Brain pericyte (primary cell): Measurements from ENCODE around the gene CCL2.
"Not testable (repeated sequence)": the region's sequence is repeated elsewhere in the genome, so short reads cannot be mapped to it uniquely, and the experiment has no call there.

Source experiments
- DNase-seq: peaks from one replicate; pipeline ENCODE4 v3.0.0-alpha.2; 2012; ENCODE audit warnings: low read depth, low spot score

CCL2 gene

DNA sequence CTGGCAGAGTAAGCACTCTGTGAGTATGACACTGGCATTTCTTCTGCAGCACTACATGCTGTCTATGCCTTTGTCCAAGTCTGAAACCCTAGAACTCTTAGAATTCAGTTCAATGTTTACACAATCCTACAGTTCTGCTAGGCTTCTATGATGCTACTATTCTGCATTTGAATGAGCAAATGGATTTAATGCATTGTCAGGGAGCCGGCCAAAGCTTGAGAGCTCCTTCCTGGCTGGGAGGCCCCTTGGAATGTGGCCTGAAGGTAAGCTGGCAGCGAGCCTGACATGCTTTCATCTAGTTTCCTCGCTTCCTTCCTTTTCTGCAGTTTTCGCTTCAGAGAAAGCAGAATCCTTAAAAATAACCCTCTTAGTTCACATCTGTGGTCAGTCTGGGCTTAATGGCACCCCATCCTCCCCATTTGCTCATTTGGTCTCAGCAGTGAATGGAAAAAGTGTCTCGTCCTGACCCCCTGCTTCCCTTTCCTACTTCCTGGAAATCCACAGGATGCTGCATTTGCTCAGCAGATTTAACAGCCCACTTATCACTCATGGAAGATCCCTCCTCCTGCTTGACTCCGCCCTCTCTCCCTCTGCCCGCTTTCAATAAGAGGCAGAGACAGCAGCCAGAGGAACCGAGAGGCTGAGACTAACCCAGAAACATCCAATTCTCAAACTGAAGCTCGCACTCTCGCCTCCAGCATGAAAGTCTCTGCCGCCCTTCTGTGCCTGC is at the start of gene CCL2:
Gene CCL2 (plus strand): TSS at position 635 of the 730 bp plus-strand sequence. CDS start 65 bp downstream, at position 700.
- no peak for DNase-seq

- DNase-seq, result no peak
Measured at GRCh38 chr17:34205401-34205800, 49.7 kb upstream of the CCL2 start.

DNA sequence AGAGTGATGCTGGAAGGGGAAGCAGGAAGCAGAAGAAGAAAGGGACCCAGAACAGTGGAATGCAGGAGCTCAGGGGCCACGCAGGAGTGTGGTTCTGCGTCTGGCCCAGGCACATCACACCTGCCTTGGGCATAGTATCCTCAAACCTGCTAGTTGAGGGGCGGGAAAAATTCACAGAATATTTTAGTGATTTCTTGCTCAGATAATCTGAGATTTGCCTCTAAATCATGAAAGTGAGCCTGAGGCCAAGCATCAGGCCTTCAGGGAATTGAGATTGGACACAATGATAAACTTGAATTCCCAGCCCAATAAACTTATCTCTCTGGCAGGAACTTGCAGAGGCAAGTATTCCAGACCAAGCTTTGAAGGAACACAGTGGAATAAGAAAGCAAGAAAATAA is 48.5 kb upstream of the CCL2 start:
- no peak for DNase-seq

DNA sequence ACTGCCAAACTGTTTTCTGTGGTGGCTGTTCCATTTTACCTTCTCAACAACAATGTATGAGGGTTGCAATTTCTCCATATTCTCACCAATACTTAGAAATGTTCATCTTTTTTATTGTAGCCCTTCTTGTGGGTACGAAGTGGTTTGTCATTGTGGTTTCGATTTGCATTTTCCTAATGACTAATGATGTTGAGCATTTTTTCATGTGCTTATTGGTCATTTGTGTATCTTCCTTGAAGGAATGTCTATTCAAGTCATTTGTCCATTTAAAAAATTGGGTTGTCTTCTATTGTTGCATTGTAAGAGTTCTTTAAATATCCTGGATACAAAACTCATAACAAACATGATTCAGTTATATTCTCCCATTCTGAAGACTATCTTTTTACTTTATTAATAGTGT is 47.5 kb upstream of the CCL2 start:
- DNase-seq, result no peak

- DNase-seq, result no peak
Measured at GRCh38 chr17:34218748-34219147, 36.3 kb upstream of the CCL2 start.

DNA sequence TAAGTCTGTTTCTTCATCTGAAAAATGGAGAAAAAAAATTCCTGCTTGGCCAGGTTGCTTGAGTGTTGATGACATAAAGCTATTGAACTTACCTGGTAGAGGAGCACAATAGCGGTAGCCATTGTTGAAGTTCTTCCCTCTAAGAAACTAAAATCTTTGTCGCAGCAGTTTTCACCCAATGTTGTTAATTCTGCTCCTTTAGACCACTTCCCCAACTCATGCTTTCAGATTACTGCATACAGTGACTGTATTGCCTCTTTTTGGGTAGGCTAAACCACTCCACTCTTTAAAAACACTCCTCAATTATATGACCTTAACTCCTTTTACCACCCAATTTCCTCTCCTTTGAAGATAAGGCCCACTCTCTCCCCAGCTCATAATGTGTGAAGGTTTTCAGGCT is 35.7 kb upstream of the CCL2 start:
- no peak for DNase-seq

- DNase-seq, result no peak
Measured at GRCh38 chr17:34220045-34220751, 34.9 kb upstream of the CCL2 start.

GRCh38 chr17:34220752-34221395 is 34.2 kb upstream of the CCL2 start:
- no peak for DNase-seq

GRCh38 chr17:34221411-34221810 is 33.7 kb upstream of the CCL2 start:
- no peak for DNase-seq

GRCh38 chr17:34222722-34223497 is 32.2 kb upstream of the CCL2 start:
- DNase-seq, result no peak

GRCh38 chr17:34225046-34225445 is 30.0 kb upstream of the CCL2 start:
- no peak for DNase-seq

DNA sequence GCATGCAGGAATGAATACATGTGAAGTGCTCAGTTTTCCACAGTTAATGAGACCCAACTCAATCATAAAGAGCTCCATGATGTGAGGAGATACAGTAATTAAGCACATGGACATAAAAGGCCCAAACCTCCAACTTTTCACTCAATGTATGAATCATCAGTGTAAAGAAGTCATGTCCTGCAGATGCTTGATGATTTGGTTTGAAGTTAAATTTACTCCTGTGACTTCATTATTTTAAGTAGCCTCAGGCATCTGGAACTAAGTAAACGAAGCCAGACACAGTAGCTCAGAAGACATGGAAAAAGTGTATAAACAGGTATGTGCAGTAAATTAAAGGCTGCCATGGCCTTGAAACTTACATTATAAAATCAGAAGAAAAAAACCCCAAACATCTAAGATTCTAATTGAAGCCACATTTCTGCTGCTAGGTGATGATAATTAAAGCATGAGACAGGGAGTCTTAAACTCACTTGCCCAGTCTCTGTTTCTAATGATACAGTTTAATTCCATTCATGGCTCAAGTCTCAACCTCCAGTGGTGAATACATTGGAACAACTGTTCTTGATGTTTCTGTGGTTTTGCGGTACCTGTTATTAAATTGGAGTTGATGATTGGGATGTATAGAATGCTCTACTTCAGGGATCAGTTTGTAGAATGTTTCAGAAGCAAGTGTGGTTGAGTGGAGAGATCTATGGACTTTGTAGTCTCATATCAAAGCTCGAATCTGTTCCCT is 28.9 kb upstream of the CCL2 start:
- DNase-seq, result no peak

- no peak for DNase-seq
Measured at GRCh38 chr17:34226744-34227034, 28.4 kb upstream of the CCL2 start.

DNA sequence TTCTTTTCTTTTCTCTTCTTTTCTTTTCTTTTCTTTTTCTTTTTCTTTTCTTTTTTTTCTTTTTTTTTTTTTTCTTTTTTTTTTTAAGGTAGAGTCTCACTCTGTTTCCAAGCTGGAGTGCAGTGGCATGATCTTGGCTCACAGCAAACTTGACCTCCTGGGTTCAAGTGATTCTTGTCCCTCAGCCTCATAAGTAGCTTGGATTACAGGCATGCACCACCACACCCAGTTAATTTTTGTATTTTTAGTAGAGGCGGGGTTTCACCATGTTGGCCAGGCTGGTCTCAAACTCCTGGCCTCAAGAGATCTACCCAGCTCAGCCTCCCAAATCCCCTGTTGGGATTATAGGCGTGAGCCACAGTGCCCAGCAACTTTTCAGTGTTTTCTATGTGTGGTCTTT is 27.8 kb upstream of the CCL2 start:
- not testable (repeated sequence) for DNase-seq

DNA sequence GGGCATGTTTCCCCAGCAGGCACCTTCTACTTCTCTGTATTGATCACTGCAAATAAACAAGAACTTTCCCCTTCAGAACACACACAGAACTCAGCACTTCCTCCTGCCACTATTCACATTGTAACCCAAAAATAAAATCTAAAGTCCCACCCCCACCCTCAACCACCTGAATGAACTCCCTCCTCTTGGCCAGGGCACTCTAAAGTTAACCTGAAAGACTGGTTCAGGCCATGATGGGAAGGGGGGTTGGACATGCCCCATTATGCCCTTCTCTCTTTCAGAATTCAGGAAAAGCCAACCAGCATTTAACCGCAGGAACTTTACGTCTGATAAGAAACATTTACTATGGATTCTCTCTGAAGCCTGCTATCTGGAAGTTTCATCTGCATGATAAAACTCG is 27.4 kb upstream of the CCL2 start:
- DNase-seq, result no peak

DNA sequence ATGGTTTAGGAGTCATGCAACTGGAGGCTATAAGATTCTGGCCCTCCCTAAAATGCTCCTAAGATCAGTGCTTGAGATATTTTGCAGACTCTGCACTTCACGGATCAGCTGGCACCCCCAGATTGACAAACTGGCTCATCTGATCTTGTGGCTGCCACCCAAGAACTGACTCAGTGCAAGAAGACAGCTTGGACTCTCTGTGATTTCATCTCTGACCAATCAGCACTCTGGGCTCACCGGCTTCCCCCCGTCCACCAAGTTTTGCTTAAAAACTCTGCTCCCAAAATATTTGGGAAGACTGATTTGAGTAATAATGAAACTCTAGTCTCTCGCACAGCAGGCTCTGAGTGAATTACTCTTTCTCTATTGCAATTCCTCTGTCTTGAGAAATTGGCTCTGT is 26.3 kb upstream of the CCL2 start:
- no peak for DNase-seq

DNA sequence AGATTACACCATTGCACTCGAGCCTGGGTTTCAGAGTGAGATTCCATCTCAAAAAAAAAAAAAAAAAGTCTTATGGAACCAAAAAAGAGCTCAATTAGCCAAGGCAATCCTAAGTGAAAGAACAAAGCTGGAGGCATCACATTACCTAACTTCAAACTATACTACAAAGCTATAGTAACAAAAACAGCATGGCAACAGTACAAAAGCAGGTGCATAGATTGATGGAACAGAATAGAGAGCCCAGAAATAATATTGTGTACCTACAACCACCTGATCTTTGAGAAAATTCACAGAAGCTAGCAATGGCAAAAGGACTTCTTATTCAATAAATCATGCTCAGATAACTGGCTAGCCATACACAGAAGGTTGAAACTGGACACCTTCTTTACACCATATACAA is 24.7 kb upstream of the CCL2 start:
- no peak for DNase-seq

- no peak for DNase-seq
Measured at GRCh38 chr17:34234616-34235015, 20.5 kb upstream of the CCL2 start.

- no peak for DNase-seq
Measured at GRCh38 chr17:34235389-34236028, 19.6 kb upstream of the CCL2 start.

- DNase-seq, result no peak
Measured at GRCh38 chr17:34236281-34236892, 18.7 kb upstream of the CCL2 start.

DNA sequence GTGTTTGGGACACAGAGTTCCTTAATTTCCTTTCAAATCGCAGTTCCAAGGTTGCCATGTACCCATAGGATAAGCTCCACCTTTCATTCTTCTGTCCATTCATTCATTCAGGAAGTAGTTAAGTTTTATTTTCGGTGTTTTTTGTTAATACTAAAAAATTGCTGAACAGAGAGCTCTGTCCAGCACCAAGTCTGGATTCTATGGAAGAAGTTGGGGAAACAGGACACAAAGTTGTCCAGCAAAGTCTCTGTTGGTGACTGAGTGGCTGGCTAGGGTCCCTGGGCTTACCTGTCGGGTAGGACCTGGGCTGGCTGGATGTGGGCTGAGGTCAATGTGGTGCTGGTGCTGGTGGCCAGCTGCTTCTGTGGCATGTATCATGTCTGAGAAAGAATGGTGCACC is 17.6 kb upstream of the CCL2 start:
- no peak for DNase-seq
